IMR-90 (cell line): ENCODE data around the gene ITGA2.

ENCODE experiments used
- BHLHE40 ChIP-seq: fragments of 150-350 bp; IDR thresholded peaks from 2 replicates; pipeline ENCODE4 v1.6.1; 2016; ENCODE audit warnings: mild to moderate bottlenecking, low read depth, low read length
- CEBPB ChIP-seq: IDR thresholded peaks from 2 replicates; pipeline ENCODE4 v1.6.1; 2012; ENCODE audit warnings: low read depth, low read length, improper control_type of control experiment
- CHD1 ChIP-seq: IDR thresholded peaks from 2 replicates; pipeline ENCODE4 v1.6.1; 2012; ENCODE audit warnings: low read depth, low read length, improper control_type of control experiment
- CTCF ChIP-seq: conservative IDR thresholded peaks from 2 replicates; pipeline ENCODE4 v1.5.1; 2012; ENCODE audit warnings: mild to moderate bottlenecking, low read depth, low read length, improper control_type of control experiment
- ELK1 ChIP-seq: fragments of 150-350 bp; IDR thresholded peaks from 2 replicates; pipeline ENCODE4 v1.6.1; 2016; ENCODE audit warnings: low read depth, mild to moderate bottlenecking, low read length, moderate library complexity, borderline replicate concordance
- FOS ChIP-seq: fragments of 150-350 bp; IDR thresholded peaks from 2 replicates; pipeline ENCODE4 v1.6.1; 2016; ENCODE audit warnings: low read depth, low read length
- MXI1 ChIP-seq: IDR thresholded peaks from 2 replicates; pipeline ENCODE4 v1.6.1; 2012; ENCODE audit warnings: low read depth, mild to moderate bottlenecking, low read length, moderate library complexity, borderline replicate concordance
- NFE2L2 ChIP-seq: fragments of 150-350 bp; IDR thresholded peaks from 2 replicates; pipeline ENCODE4 v1.6.1; 2016; ENCODE audit warnings: low read depth, mild to moderate bottlenecking, low read length
- POLR2A ChIP-seq: IDR thresholded peaks from 2 replicates; pipeline ENCODE4 v1.6.1; 2012; ENCODE audit warnings: mild to moderate bottlenecking, low read depth, low read length
- RAD21 ChIP-seq: IDR thresholded peaks from 2 replicates; pipeline ENCODE4 v1.6.1; 2012; ENCODE audit warnings: low read length, improper control_type of control experiment
- RCOR1 ChIP-seq: IDR thresholded peaks from 2 replicates; pipeline ENCODE4 v1.6.1; 2012; ENCODE audit warnings: mild to moderate bottlenecking, low read length, improper control_type of control experiment; ENCODE audit not compliant: insufficient replicate concordance
- RFX5 ChIP-seq: IDR thresholded peaks from 2 replicates; pipeline ENCODE4 v1.8.0; 2012; ENCODE audit warnings: low read depth, mild to moderate bottlenecking, low read length, moderate library complexity
- SMC3 ChIP-seq: fragments of 150-350 bp; IDR thresholded peaks from 2 replicates; pipeline ENCODE4 v1.6.1; 2016; ENCODE audit warnings: low read depth, mild to moderate bottlenecking, antibody characterized with exemption, low read length, moderate library complexity
- USF2 ChIP-seq: fragments of 150-350 bp; IDR thresholded peaks from 2 replicates; pipeline ENCODE4 v1.6.1; 2017; ENCODE audit warnings: mild to moderate bottlenecking, antibody characterized with exemption, low read length, low read depth

GRCh38 chr5:53067641-53068040, 78.5 kb downstream of the ITGA2 start:
- TF ChIP-seq CTCF (no peak), RFX5 (no peak), RCOR1 (no peak), CHD1 (no peak), MXI1 (no peak), RAD21 (no peak), POLR2A (no peak), ELK1 (no peak), USF2 (no peak), NFE2L2 (no peak), FOS (no peak), SMC3 (no peak), CEBPB (no peak), BHLHE40 (no peak)
